Activated CD4-positive, alpha-beta T cell treated with anti-CD3 and anti-CD28 coated beads, Interleukin-2, amount 50 U/mL, for 1 hour (primary cell): ENCODE data around the gene LMNTD1.

ENCODE experiments used
- DNase-seq: peaks from one replicate; pipeline ENCODE4 v3.0.0-alpha.2; 2020

Gene LMNTD1

GRCh38 chr12:25550186-25550585, 2.9 kb downstream of the LMNTD1 start:
- DNase-seq = no peak

GRCh38 chr12:25549120-25549519, 4.0 kb downstream of the LMNTD1 start:
- no peak for DNase-seq

- DNase-seq = no peak
Observed at GRCh38 chr12:25546318-25546717, 6.8 kb downstream of the LMNTD1 start.

GRCh38 chr12:25533150-25533549, 19.9 kb downstream of the LMNTD1 start:
- DNase-seq = no peak

- DNase-seq = no peak
Observed at GRCh38 chr12:25531502-25532052, 21.5 kb downstream of the LMNTD1 start.

GRCh38 chr12:25529738-25530137, 23.3 kb downstream of the LMNTD1 start:
- DNase-seq = no peak

GRCh38 chr12:25526778-25527177, 26.3 kb downstream of the LMNTD1 start:
- no peak for DNase-seq

GRCh38 chr12:25524366-25524765, 28.7 kb downstream of the LMNTD1 start:
- no peak for DNase-seq

- DNase-seq = no peak
Observed at GRCh38 chr12:25521625-25522256, 31.3 kb downstream of the LMNTD1 start.

GRCh38 chr12:25518512-25518911, 34.6 kb downstream of the LMNTD1 start:
- no peak for DNase-seq

- no peak for DNase-seq
Observed at GRCh38 chr12:25504744-25505143, 48.3 kb downstream of the LMNTD1 start.

GRCh38 chr12:25503666-25504065, 49.4 kb downstream of the LMNTD1 start:
- no peak for DNase-seq

- no peak for DNase-seq
Observed at GRCh38 chr12:25502596-25502995, 50.5 kb downstream of the LMNTD1 start.

- no peak for DNase-seq
Observed at GRCh38 chr12:25502118-25502517, 51.0 kb downstream of the LMNTD1 start.

- DNase-seq = no peak
Observed at GRCh38 chr12:25501549-25501948, 51.5 kb downstream of the LMNTD1 start.

GRCh38 chr12:25500651-25501050, 52.4 kb downstream of the LMNTD1 start:
- no peak for DNase-seq

- DNase-seq = no peak
Observed at GRCh38 chr12:25497021-25497420, 56.1 kb downstream of the LMNTD1 start.

GRCh38 chr12:25496098-25496587, 56.9 kb downstream of the LMNTD1 start:
- no peak for DNase-seq

GRCh38 chr12:25495331-25496097, 57.6 kb downstream of the LMNTD1 start:
- no peak for DNase-seq

GRCh38 chr12:25494926-25495325, 58.2 kb downstream of the LMNTD1 start:
- no peak for DNase-seq

GRCh38 chr12:25493682-25494081, 59.4 kb downstream of the LMNTD1 start:
- no peak for DNase-seq

GRCh38 chr12:25491396-25492325, 61.4 kb downstream of the LMNTD1 start:
- DNase-seq = no peak
